Measurements from ENCODE around the gene CDH4.

CDH4 gene

GRCh38 chr20:61539706-61540360 is 287.8 kb downstream of the CDH4 start:
- H3K9ac ChIP-seq (ENCODE audit: low read length) = no peak overlapping the region
- H3K4me3 ChIP-seq (ENCODE audit: low read length) = no peak overlapping the region
- H3K27me3 ChIP-seq (ENCODE audit: control insufficient read depth, insufficient read depth, low read length) = no peaks in the 10 kb centered on the region
- H3K27ac ChIP-seq (ENCODE audit: low read depth, low read length) = no peak overlapping the region
- no peaks in the 10 kb centered on the region for H3K36me3 ChIP-seq (ENCODE audit: control insufficient read depth, insufficient read depth, low read length)
- no peaks in the 10 kb centered on the region for H3K4me1 ChIP-seq (ENCODE audit: control insufficient read depth, insufficient read depth, low read length)

- H3K27ac ChIP-seq (ENCODE audit: low read depth, low read length) = no peak overlapping the region
- H3K4me3 ChIP-seq (ENCODE audit: low read length) = no peak overlapping the region
- H3K27me3 ChIP-seq (ENCODE audit: control insufficient read depth, insufficient read depth, low read length) = no peaks in the 10 kb centered on the region
Measured at GRCh38 chr20:61541537-61541936, 289.5 kb downstream of the CDH4 start.

GRCh38 chr20:61543086-61543485 is 291.0 kb downstream of the CDH4 start:
- Histone ChIP-seq H3K4me1 (ENCODE audit: control insufficient read depth, insufficient read depth, low read length) (no peaks in the 10 kb centered on the region), H3K27me3 (ENCODE audit: control insufficient read depth, insufficient read depth, low read length) (no peaks in the 10 kb centered on the region), H3K36me3 (ENCODE audit: control insufficient read depth, insufficient read depth, low read length) (no peaks in the 10 kb centered on the region), H3K9ac (ENCODE audit: low read length) (no peak overlapping the region), H3K27ac (ENCODE audit: low read depth, low read length) (no peak overlapping the region), H3K4me3 (ENCODE audit: low read length) (no peak overlapping the region)

More at GRCh38 chr20:61541537-61541936, 289.5 kb downstream of the CDH4 start:
- H3K9ac ChIP-seq (ENCODE audit: low read length) = no peak overlapping the region
- no peaks in the 10 kb centered on the region for H3K36me3 ChIP-seq (ENCODE audit: control insufficient read depth, insufficient read depth, low read length)
- H3K4me1 ChIP-seq (ENCODE audit: control insufficient read depth, insufficient read depth, low read length) = no peaks in the 10 kb centered on the region

- Histone ChIP-seq H3K4me3 (ENCODE audit: low read length) (no peak overlapping the region), H3K36me3 (ENCODE audit: control insufficient read depth, insufficient read depth, low read length) (no peaks in the 10 kb centered on the region), H3K9ac (ENCODE audit: low read length) (no peak overlapping the region), H3K27me3 (ENCODE audit: control insufficient read depth, insufficient read depth, low read length) (no peaks in the 10 kb centered on the region), H3K27ac (ENCODE audit: low read depth, low read length) (no peak overlapping the region), H3K4me1 (ENCODE audit: control insufficient read depth, insufficient read depth, low read length) (no peaks in the 10 kb centered on the region)
Measured at GRCh38 chr20:61543931-61544745, 292.1 kb downstream of the CDH4 start.

GRCh38 chr20:61544910-61545889 is 293.1 kb downstream of the CDH4 start:
- no peak overlapping the region for H3K27ac ChIP-seq (ENCODE audit: low read depth, low read length)
- H3K9ac ChIP-seq (ENCODE audit: low read length) = no peak overlapping the region
- no peaks in the 10 kb centered on the region for H3K4me1 ChIP-seq (ENCODE audit: control insufficient read depth, insufficient read depth, low read length)
- no peaks in the 10 kb centered on the region for H3K36me3 ChIP-seq (ENCODE audit: control insufficient read depth, insufficient read depth, low read length)
- H3K4me3 ChIP-seq (ENCODE audit: low read length) = no peak overlapping the region
- no peaks in the 10 kb centered on the region for H3K27me3 ChIP-seq (ENCODE audit: control insufficient read depth, insufficient read depth, low read length)

- no peak overlapping the region for H3K27ac ChIP-seq (ENCODE audit: low read depth, low read length)
- no peaks in the 10 kb centered on the region for H3K4me1 ChIP-seq (ENCODE audit: control insufficient read depth, insufficient read depth, low read length)
- no peaks in the 10 kb centered on the region for H3K27me3 ChIP-seq (ENCODE audit: control insufficient read depth, insufficient read depth, low read length)
Measured at GRCh38 chr20:61546641-61547040, 294.6 kb downstream of the CDH4 start.

GRCh38 chr20:61548069-61548468 is 296.0 kb downstream of the CDH4 start:
- Histone ChIP-seq H3K36me3 (ENCODE audit: control insufficient read depth, insufficient read depth, low read length) (no peaks in the 10 kb centered on the region), H3K4me3 (ENCODE audit: low read length) (no peak overlapping the region), H3K27ac (ENCODE audit: low read depth, low read length) (no peak overlapping the region), H3K4me1 (ENCODE audit: control insufficient read depth, insufficient read depth, low read length) (no peaks in the 10 kb centered on the region), H3K27me3 (ENCODE audit: control insufficient read depth, insufficient read depth, low read length) (no peaks in the 10 kb centered on the region), H3K9ac (ENCODE audit: low read length) (no peak overlapping the region)

More at GRCh38 chr20:61546641-61547040, 294.6 kb downstream of the CDH4 start:
- Histone ChIP-seq H3K36me3 (ENCODE audit: control insufficient read depth, insufficient read depth, low read length) (no peaks in the 10 kb centered on the region), H3K4me3 (ENCODE audit: low read length) (no peak overlapping the region), H3K9ac (ENCODE audit: low read length) (no peak overlapping the region)

GRCh38 chr20:61549865-61550264 is 297.8 kb downstream of the CDH4 start:
- no peak overlapping the region for H3K4me3 ChIP-seq (ENCODE audit: low read length)
- H3K27me3 ChIP-seq (ENCODE audit: control insufficient read depth, insufficient read depth, low read length) = no peaks in the 10 kb centered on the region
- no peak overlapping the region for H3K9ac ChIP-seq (ENCODE audit: low read length)
- H3K4me1 ChIP-seq (ENCODE audit: control insufficient read depth, insufficient read depth, low read length) = no peaks in the 10 kb centered on the region
- no peak overlapping the region for H3K27ac ChIP-seq (ENCODE audit: low read depth, low read length)
- H3K36me3 ChIP-seq (ENCODE audit: control insufficient read depth, insufficient read depth, low read length) = no peaks in the 10 kb centered on the region

GRCh38 chr20:61551401-61551800 is 299.3 kb downstream of the CDH4 start:
- H3K9ac ChIP-seq (ENCODE audit: low read length) = no peak overlapping the region
- H3K4me1 ChIP-seq (ENCODE audit: control insufficient read depth, insufficient read depth, low read length) = no peaks in the 10 kb centered on the region
- H3K36me3 ChIP-seq (ENCODE audit: control insufficient read depth, insufficient read depth, low read length) = no peaks in the 10 kb centered on the region
- H3K4me3 ChIP-seq (ENCODE audit: low read length) = no peak overlapping the region
- H3K27me3 ChIP-seq (ENCODE audit: control insufficient read depth, insufficient read depth, low read length) = no peaks in the 10 kb centered on the region
- H3K27ac ChIP-seq (ENCODE audit: low read depth, low read length) = no peak overlapping the region

GRCh38 chr20:61554617-61555016 is 302.6 kb downstream of the CDH4 start:
- Histone ChIP-seq H3K36me3 (ENCODE audit: control insufficient read depth, insufficient read depth, low read length) (no peaks in the 10 kb centered on the region), H3K27ac (ENCODE audit: low read depth, low read length) (no peak overlapping the region), H3K4me1 (ENCODE audit: control insufficient read depth, insufficient read depth, low read length) (no peaks in the 10 kb centered on the region), H3K4me3 (ENCODE audit: low read length) (no peak overlapping the region), H3K27me3 (ENCODE audit: control insufficient read depth, insufficient read depth, low read length) (no peaks in the 10 kb centered on the region), H3K9ac (ENCODE audit: low read length) (no peak overlapping the region)

- no peaks in the 10 kb centered on the region for H3K36me3 ChIP-seq (ENCODE audit: control insufficient read depth, insufficient read depth, low read length)
- no peak overlapping the region for H3K9ac ChIP-seq (ENCODE audit: low read length)
- no peak overlapping the region for H3K27ac ChIP-seq (ENCODE audit: low read depth, low read length)
- no peaks in the 10 kb centered on the region for H3K4me1 ChIP-seq (ENCODE audit: control insufficient read depth, insufficient read depth, low read length)
- no peak overlapping the region for H3K4me3 ChIP-seq (ENCODE audit: low read length)
- H3K27me3 ChIP-seq (ENCODE audit: control insufficient read depth, insufficient read depth, low read length) = no peaks in the 10 kb centered on the region
Measured at GRCh38 chr20:61555566-61555965, 303.5 kb downstream of the CDH4 start.

GRCh38 chr20:61556111-61556510 is 304.1 kb downstream of the CDH4 start:
- H3K27me3 ChIP-seq (ENCODE audit: control insufficient read depth, insufficient read depth, low read length) = no peaks in the 10 kb centered on the region
- H3K4me3 ChIP-seq (ENCODE audit: low read length) = no peak overlapping the region
- H3K27ac ChIP-seq (ENCODE audit: low read depth, low read length) = no peak overlapping the region
- no peaks in the 10 kb centered on the region for H3K36me3 ChIP-seq (ENCODE audit: control insufficient read depth, insufficient read depth, low read length)
- H3K9ac ChIP-seq (ENCODE audit: low read length) = no peak overlapping the region
- H3K4me1 ChIP-seq (ENCODE audit: control insufficient read depth, insufficient read depth, low read length) = no peaks in the 10 kb centered on the region
